HepG2 (cell line): ENCODE data around the gene VBP1. TPM values are rescaled to one million over a fixed set of nuclear protein-coding genes. Genes with fewer than 3 reads are reported as not detected.

Experiments
- ATAC-seq: fragments of 200-7000 bp; cut with Tn5 transposase; 3 replicates; pipeline ENCODE4 v1.9.1; 2020; ENCODE audit warnings: mild to moderate bottlenecking, moderate library complexity
- BruUV-seq: library from RNA; stranded (reverse); fragments of 400-500 nt; replicated peaks from 2 replicates; lab custom pipeline; 2021; lab: Mats Ljungman, UMichigan
- CTCF ChIA-PET: fragments of 300-600 bp; formaldehyde crosslinking; extraction: SDS; loops from one replicate; lab custom pipeline; 2021; ENCODE audit warnings: low total read pairs, inconsistent platforms, low intra/inter-chr PET ratio; lab: Yijun Ruan, JAX
- POLR2A ChIA-PET: fragments of 350-600 bp; sonication (Branson Sonifier 250); formaldehyde crosslinking; loops from one replicate; lab custom pipeline; 2020; ENCODE audit warnings: antibody characterized with exemption, inconsistent platforms; lab: Yijun Ruan, JAX
- DNase-seq: peaks from one replicate; pipeline ENCODE4 v3.0.0-alpha.2; 2015; ENCODE audit warnings: low spot score
- FAIRE-seq: peaks from 3 replicates; lab custom pipeline; 2011; peaks lifted over from hg19 to GRCh38; lab: Jason Lieb, UNC
- H2AFZ ChIP-seq: one replicate; pipeline ENCODE4 v1.6.1; 2011; ENCODE audit warnings: low read length, inconsistent platforms
- H3K27ac ChIP-seq: fragments of 300-600 bp; 3 replicates; pipeline ENCODE4 v1.8.0; 2011; ENCODE audit warnings: mixed run types, mild to moderate bottlenecking, mixed read lengths, low read length, inconsistent platforms; ENCODE audit not compliant: insufficient read depth; ENCODE audit errors: extremely low read length
- H3K27me3 ChIP-seq, 2 experiments: fragments of 200-600 bp in 1 of 2; 2 replicates in 1 of 2; 3 replicates in 1 of 2; pipeline versions ENCODE4 v1.6.0 to v1.8.0; 2011; ENCODE audit warnings: low read length in 2 of 2, mild to moderate bottlenecking in 2 of 2, moderate library complexity in 2 of 2, inconsistent platforms in 1 of 2; ENCODE audit not compliant: insufficient read depth in 2 of 2, control insufficient read depth in 1 of 2
- H3K36me3 ChIP-seq, 2 experiments: fragments of 200-600 bp in 1 of 2; replicated peaks in 1 of 2; 2 replicates in 1 of 2; 3 replicates in 1 of 2; pipeline versions ENCODE4 v1.5.1 to v1.8.0; 2011; ENCODE audit warnings: low read length in 2 of 2, inconsistent platforms in 1 of 2; ENCODE audit not compliant: insufficient read depth in 2 of 2, control insufficient read depth in 1 of 2
- H3K4me1 ChIP-seq: 2 replicates; pipeline ENCODE4 v1.5.1; 2012; ENCODE audit warnings: low read length, inconsistent platforms; ENCODE audit not compliant: insufficient read depth
- H3K4me2 ChIP-seq: 2 replicates; pipeline ENCODE4 v1.6.0; 2011; ENCODE audit warnings: low read depth, low read length, inconsistent platforms
- H3K4me3 ChIP-seq, 3 experiments: fragments of 200-600 bp in 1 of 3; sonication (generic), shearing (Covaris generic) in 1 of 3; replicated peaks in 1 of 3; 2 replicates each; pipeline ENCODE4 v1.5.1; 2011 to 2016; ENCODE audit warnings: low read length in 3 of 3, inconsistent platforms in 2 of 3, low read depth in 2 of 3, mild to moderate bottlenecking in 2 of 3, control low read depth in 1 of 3, mixed read lengths in 1 of 3; ENCODE audit not compliant: insufficient read depth in 1 of 3
- H3K79me2 ChIP-seq: one replicate; pipeline ENCODE4 v1.6.1; 2011; ENCODE audit warnings: low read length, inconsistent platforms; ENCODE audit not compliant: insufficient read depth
- H3K9ac ChIP-seq: 2 replicates; pipeline ENCODE4 v1.6.0; 2011; ENCODE audit warnings: mild to moderate bottlenecking, low read depth, low read length, inconsistent platforms; ENCODE audit not compliant: insufficient read depth
- H3K9me3 ChIP-seq: 2 replicates; pipeline ENCODE4 v1.5.1; 2012; ENCODE audit warnings: mild to moderate bottlenecking, low read length
- H4K20me1 ChIP-seq: 2 replicates; pipeline ENCODE4 v1.6.0; 2011; ENCODE audit warnings: inconsistent platforms, mild to moderate bottlenecking, low read length, moderate library complexity; ENCODE audit not compliant: insufficient read depth
- ARHGAP35 ChIP-seq: sonication (generic); formaldehyde crosslinking; IDR thresholded peaks from 2 replicates; pipeline ENCODE4 v1.9.0; 2022; ENCODE audit warnings: mild to moderate bottlenecking, inconsistent platforms, moderate library complexity, missing genetic modification reagents, borderline replicate concordance
- HBP1 ChIP-seq: IDR thresholded peaks from 2 replicates; pipeline ENCODE4 v1.6.1; 2016; ENCODE audit warnings: low read depth, control low read depth
- HES4 ChIP-seq: sonication (generic); formaldehyde crosslinking; IDR thresholded peaks from 2 replicates; pipeline ENCODE4 v1.9.0; 2021; ENCODE audit warnings: mild to moderate bottlenecking, missing genetic modification reagents, borderline replicate concordance
- KLF13 ChIP-seq: sonication (generic); formaldehyde crosslinking; IDR thresholded peaks from 2 replicates; pipeline ENCODE4 v1.4.0; 2020; ENCODE audit warnings: mild to moderate bottlenecking, missing genetic modification reagents
- RARA ChIP-seq: IDR thresholded peaks from 2 replicates; pipeline ENCODE4 v1.6.1; 2016; ENCODE audit warnings: missing genetic modification reagents, missing compliant biosample characterization
- STAT5B ChIP-seq: sonication (generic); formaldehyde crosslinking; IDR thresholded peaks from 2 replicates; pipeline ENCODE4 v1.4.0; 2020; ENCODE audit warnings: missing genetic modification reagents
- TGIF2 ChIP-seq: IDR thresholded peaks from 2 replicates; pipeline ENCODE4 v1.6.1; 2016; ENCODE audit warnings: control low read depth, missing compliant biosample characterization
- ZNF256 ChIP-seq: sonication (generic); formaldehyde crosslinking; conservative IDR thresholded peaks from 2 replicates; pipeline ENCODE4 v1.4.0; 2020; ENCODE audit warnings: missing genetic modification reagents
- ZNF414 ChIP-seq: sonication (generic); formaldehyde crosslinking; IDR thresholded peaks from 2 replicates; pipeline ENCODE4 v1.5.0; 2020; ENCODE audit warnings: missing genetic modification reagents
- ZNF557 ChIP-seq: sonication (generic); formaldehyde crosslinking; IDR thresholded peaks from 2 replicates; pipeline ENCODE4 v1.4.0; 2020; ENCODE audit warnings: missing genetic modification reagents
- ZNF609 ChIP-seq: sonication (generic); formaldehyde crosslinking; IDR thresholded peaks from 2 replicates; pipeline ENCODE4 v1.4.0; 2020; ENCODE audit warnings: mild to moderate bottlenecking, missing genetic modification reagents, borderline replicate concordance
- ZSCAN30 ChIP-seq: sonication (generic); formaldehyde crosslinking; IDR thresholded peaks from 2 replicates; pipeline ENCODE4 v1.5.0; 2020; ENCODE audit warnings: mild to moderate bottlenecking, missing genetic modification reagents
- WGBS: methylation state at CpG from one replicate; pipeline ENCODE4 v1.1.6; 2017; ENCODE audit warnings: low lambda C conversion rate; 5-methylcytosine and 5-hydroxymethylcytosine counted together
- in situ Hi-C: cut with HindIII; loops from 2 replicates; pipeline ENCODE4 v1.10.0; 2017; ENCODE audit warnings: low pct_unique_long_range_greater_than_20kb; ENCODE audit not compliant: extremely low pct_ligation_motif_present
- intact Hi-C: fragments of 100-400 bp; cut with micrococcal nuclease; formaldehyde crosslinking; loops from one replicate; pipeline ENCODE4 v1.10.0; 2022; ENCODE audit not compliant: unreplicated experiment
- polyA plus RNA-seq, 8 experiments: library from polyadenylated mRNA; depleted of rRNA in 3 of 8; stranded (reverse) in 7 of 8; unstranded in 1 of 8; fragments of >200 nt; fragmentation: Illumina TruSeq in 4 of 8; extraction: Trizol in 4 of 8; gene quantifications; 2 replicates each; pipeline versions ENCODE4 v1.2.1 to v1.2.3, GENCODE V29; 2011 to 2016; ENCODE audit warnings: low read depth in 4 of 8, missing spikeins in 1 of 8, mixed read lengths in 1 of 8; ENCODE audit not compliant: insufficient read depth in 1 of 8
- total RNA-seq, 5 experiments: library from RNA; depleted of rRNA; stranded (reverse); fragments of >200 nt; fragmentation: Illumina TruSeq; extraction: Trizol; gene quantifications; 2 replicates each; pipeline ENCODE4 v1.2.3, GENCODE V29; 2016; ENCODE audit warnings: low read depth in 1 of 5
- TF ChIP-seq, protein P1 (sequence below): sonication (generic); formaldehyde crosslinking; IDR thresholded peaks from 2 replicates; pipeline ENCODE4 v1.8.1; 2022; ENCODE audit warnings: mild to moderate bottlenecking, missing genetic modification reagents
- TF ChIP-seq, protein P2 (sequence below): sonication (generic); formaldehyde crosslinking; IDR thresholded peaks from 2 replicates; pipeline ENCODE4 v1.4.0; 2020; ENCODE audit warnings: missing genetic modification reagents

Gene VBP1
- total and polyA plus RNA-seq, 2 of the 13 experiments (the other 11 are each of a cell fraction or from before 2014, with no cell fraction given): 20.4 to 72.6 TPM

DNA sequence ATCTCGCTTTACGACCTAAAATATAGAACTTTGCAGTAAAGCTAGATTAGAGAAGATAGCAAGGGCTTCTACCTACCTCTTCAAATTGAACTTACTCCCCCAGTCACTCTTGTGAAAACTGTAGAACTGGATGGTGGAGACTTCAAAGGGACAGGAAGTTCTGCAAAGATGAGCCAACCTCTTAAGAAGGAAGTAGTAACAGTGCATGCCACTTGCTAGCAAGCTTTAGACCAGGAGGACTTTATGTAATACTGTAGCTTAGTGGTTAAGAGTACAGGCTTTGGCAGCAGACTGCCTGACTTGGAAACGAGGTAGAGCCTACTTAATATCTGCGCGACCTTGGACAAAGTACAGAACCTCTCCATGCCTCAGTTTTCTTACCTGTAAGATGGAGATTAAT is 27.5 kb upstream of the VBP1 start (continued):
- TF ChIP-seq ZNF609 (CRISPR knock-in tag) (no peak), HES4 (CRISPR knock-in tag) (no peak), STAT5B (CRISPR knock-in tag) (no peak), RARA (CRISPR knock-in tag) (no peak), ZNF414 (CRISPR knock-in tag) (no peak)
- TF ChIP-seq, protein P1, sequence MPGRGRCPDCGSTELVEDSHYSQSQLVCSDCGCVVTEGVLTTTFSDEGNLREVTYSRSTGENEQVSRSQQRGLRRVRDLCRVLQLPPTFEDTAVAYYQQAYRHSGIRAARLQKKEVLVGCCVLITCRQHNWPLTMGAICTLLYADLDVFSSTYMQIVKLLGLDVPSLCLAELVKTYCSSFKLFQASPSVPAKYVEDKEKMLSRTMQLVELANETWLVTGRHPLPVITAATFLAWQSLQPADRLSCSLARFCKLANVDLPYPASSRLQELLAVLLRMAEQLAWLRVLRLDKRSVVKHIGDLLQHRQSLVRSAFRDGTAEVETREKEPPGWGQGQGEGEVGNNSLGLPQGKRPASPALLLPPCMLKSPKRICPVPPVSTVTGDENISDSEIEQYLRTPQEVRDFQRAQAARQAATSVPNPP (CRISPR knock-in tag): no peak

DNA sequence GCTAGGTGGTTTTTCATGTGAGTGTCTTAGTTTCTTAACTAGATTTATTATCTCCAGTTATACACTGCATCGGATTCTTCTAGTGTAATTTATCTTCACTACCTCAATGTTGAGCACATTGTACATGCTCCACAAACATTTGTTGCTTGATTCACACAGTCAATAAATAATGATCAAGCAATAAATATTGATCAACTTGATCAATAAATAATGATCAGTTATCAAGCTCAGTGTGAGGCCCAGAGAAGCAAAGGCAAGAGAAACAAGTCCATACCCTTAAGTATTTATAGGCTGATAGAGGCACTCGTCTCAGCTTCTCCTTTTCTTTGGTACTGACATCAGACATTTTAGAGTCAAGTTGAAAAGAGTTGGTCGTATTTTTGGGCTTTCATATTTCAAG is 5.1 kb upstream of the VBP1 start:
- no peaks in the 10 kb centered on the region for H3K9me3 ChIP-seq
- intact Hi-C loops (no loop called here), in situ Hi-C loops (no loop called here)
- peaks cover 9% of the 10 kb centered on the region for H3K4me1 ChIP-seq
- H3K9ac ChIP-seq: no peak overlapping the region
- BruUV-seq: no TSS peak
- ChIA-PET POLR2A (no interaction called here), CTCF (no interaction called here)
- H3K36me3 ChIP-seq: no peaks in the 10 kb centered on the region
- no peaks in the 10 kb centered on the region for H4K20me1 ChIP-seq
- FAIRE-seq: no peak
- H3K4me2 ChIP-seq: no peak overlapping the region
- no peaks in the 10 kb centered on the region for H3K79me2 ChIP-seq
- no peak overlapping the region for H3K4me3 ChIP-seq
- no peak for DNase-seq
- no peak overlapping the region for H3K27ac ChIP-seq
- no peak for ATAC-seq
- WGBS: 39% methylated on average over 3 of the region's 3 CpGs
- no peak overlapping the region for H2AFZ ChIP-seq
- H3K27me3 ChIP-seq: no peaks in the 10 kb centered on the region
- no peak for TF ChIP-seq ARHGAP35 (CRISPR knock-in tag)
- no peak for TF ChIP-seq HBP1 (CRISPR knock-in tag)
- no peak for TF ChIP-seq ZNF557 (CRISPR knock-in tag)
- no peak for TF ChIP-seq ZSCAN30
- TF ChIP-seq, protein P2, sequence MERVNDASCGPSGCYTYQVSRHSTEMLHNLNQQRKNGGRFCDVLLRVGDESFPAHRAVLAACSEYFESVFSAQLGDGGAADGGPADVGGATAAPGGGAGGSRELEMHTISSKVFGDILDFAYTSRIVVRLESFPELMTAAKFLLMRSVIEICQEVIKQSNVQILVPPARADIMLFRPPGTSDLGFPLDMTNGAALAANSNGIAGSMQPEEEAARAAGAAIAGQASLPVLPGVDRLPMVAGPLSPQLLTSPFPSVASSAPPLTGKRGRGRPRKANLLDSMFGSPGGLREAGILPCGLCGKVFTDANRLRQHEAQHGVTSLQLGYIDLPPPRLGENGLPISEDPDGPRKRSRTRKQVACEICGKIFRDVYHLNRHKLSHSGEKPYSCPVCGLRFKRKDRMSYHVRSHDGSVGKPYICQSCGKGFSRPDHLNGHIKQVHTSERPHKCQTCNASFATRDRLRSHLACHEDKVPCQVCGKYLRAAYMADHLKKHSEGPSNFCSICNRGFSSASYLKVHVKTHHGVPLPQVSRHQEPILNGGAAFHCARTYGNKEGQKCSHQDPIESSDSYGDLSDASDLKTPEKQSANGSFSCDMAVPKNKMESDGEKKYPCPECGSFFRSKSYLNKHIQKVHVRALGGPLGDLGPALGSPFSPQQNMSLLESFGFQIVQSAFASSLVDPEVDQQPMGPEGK (CRISPR knock-in tag): no peak
- TF ChIP-seq ZNF256 (CRISPR knock-in tag): no peak
- TF ChIP-seq KLF13 (CRISPR knock-in tag): no peak
- no peak for TF ChIP-seq TGIF2 (CRISPR knock-in tag)
